Raji (cell line): ENCODE data around the gene NRIP1.

Source experiments
- POLR2A ChIP-seq: IDR thresholded peaks from 2 replicates; pipeline ENCODE4 v1.6.1; 2011; ENCODE audit warnings: low read depth, low read length, control low read depth; ENCODE audit not compliant: insufficient read depth

Gene NRIP1

DNA sequence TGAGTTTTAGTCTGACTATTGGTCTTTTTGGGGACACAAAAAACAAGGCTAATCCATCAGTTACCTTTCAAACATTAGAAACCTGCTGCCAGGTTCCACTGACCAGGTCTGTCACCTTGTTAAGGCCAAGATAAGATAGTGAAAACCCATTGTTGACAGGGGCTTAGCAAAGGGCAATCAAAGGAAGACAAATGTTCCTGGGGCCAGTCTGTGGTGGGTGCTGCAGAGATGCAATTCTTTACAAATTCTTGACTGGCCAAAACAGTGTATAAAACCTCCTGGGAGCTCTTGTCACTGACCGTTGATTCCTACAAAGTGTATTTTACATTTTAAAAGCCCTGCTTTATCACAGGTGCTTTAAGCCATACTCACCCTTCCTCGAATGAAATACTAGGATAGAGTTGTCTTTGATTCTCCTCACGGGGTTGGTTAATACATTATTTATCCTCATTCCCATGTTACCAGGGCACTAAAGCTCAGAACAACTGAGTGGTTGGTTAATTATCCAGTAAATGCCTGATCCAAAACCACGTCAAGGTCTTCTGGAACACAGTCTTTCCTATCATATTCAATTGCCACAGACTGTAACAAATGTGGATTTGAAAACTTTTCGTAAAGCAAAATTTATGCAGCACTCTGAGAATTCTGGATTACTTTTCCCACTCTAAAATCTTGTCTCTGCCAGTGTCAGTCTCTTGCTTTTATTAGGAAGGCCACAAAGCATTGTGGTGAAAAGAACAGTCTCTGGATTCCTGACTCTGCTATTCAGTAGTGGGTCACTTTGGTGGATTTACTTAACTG is 77.2 kb downstream of the NRIP1 start:
- no peak for TF ChIP-seq POLR2A

DNA sequence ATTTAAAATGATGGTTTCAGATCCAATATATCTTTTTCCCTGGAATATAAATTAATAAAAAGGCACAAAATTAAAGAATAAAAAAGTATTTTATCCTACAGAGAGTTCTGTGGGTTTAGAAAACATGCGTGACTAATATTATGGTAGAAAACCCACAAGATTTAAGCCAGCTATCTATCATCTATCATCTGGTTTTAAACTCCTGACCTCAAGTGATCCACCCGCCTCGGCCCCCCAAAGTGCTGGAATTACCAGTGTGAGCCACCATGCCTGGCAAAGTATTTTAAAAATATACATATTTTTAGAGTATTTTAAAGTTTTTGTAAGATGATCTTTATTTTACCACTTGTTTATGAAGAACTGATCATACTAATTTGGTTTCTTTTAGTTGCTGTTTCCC is 79.5 kb downstream of the NRIP1 start:
- TF ChIP-seq POLR2A, result no peak

GRCh38 chr21:14982336-14982735 is 82.5 kb downstream of the NRIP1 start:
- TF ChIP-seq POLR2A, result no peak

DNA sequence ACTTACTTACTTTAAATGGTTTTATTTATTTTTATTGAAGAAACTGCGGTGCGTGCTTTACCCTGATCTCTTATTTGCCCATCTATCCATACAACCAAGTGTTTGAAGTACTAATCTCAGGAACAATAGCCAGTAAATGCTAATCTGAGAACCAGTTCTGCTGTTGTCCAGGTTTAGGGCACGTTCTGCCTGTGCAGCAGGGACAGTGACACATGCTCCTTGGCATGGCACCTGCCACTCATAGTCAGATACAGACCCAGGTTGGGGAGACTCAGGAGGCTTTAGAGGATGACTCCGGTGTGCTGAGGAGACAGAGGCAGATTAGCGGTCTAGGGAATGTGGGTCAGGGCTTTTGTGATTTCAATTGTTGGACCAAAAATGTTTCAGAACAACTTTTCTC is 83.6 kb downstream of the NRIP1 start:
- no peak for TF ChIP-seq POLR2A

DNA sequence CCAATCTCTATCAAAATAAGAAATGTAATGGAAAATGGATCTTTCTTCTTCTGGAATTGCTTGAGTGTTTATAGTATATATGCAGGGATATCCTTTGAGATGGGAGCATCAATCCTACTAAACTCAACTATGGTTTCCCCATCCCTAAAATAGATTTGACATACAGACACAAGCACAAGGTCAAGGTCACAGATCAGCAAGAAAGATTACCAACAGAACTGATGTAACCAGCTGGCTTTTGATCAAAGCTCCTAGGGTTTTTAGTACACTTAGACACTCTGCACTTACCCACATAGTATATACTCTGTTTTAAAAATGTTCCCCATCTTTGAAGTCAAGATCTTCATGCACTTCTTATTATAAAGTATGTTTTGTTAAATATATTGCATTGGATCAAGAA is 85.5 kb downstream of the NRIP1 start:
- TF ChIP-seq POLR2A, result no peak

DNA sequence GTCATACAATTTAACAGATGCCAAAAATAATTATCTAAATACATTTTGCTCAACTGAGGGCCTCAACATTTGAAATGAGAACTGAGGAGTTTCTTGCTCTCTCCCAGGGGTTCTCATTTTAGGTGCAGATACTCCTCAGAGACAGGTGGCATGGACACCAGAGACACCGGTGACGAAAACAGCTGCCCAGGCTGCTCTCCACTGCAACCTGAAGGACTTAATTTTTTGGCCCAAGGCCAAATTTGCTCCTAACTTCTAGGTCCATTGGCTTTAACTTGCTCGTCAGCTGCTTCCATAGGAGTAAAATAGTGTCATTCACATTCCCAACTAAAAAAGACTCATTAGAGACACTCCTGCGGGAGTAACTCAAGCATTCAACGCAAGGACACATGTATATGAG is 87.0 kb downstream of the NRIP1 start:
- no peak for TF ChIP-seq POLR2A

DNA sequence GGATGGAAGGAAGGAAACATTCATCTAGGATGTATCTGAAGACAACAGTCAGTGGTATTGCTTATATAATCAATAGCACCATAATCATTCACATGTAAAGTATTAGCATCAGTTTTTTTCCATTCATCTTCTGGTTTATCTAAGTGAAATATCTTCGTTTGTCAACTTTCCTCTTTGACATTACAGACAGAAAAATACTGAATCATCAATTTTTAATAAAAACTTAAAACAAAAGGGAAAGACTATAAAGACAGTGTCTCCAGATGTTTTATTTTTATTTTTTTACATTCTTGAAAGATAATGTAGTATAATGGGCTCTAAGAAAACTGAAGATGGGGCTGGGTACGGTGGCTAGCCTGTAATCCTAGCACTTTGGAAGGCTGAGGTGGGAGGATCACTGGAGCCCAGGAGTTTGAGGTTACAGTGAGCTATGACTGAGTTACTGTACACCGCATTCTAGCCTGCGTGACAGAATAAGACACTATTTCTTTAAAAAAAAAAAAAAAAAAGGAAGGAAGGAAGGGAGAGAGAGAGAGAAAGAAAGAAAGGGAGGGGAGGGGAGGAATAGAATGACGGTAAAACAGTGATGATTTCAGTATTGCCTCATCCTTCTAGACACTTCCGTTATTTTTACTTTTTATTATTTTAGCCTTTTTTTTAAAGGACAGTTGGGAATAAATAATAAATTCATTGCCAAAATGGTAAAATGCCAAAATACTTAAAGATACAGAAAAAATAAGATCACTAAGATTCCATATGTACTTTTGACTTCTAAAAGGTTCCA is 89.5 kb downstream of the NRIP1 start:
- TF ChIP-seq POLR2A, result no peak

- no peak for TF ChIP-seq POLR2A
These were observed 92.1 kb downstream of the NRIP1 start for GRCh38 chr21:14972678-14973077.

GRCh38 chr21:14968821-14969220 is 96.0 kb downstream of the NRIP1 start:
- TF ChIP-seq POLR2A, result no peak

- no peak for TF ChIP-seq POLR2A
These were observed 96.8 kb downstream of the NRIP1 start for GRCh38 chr21:14968029-14968428.

DNA sequence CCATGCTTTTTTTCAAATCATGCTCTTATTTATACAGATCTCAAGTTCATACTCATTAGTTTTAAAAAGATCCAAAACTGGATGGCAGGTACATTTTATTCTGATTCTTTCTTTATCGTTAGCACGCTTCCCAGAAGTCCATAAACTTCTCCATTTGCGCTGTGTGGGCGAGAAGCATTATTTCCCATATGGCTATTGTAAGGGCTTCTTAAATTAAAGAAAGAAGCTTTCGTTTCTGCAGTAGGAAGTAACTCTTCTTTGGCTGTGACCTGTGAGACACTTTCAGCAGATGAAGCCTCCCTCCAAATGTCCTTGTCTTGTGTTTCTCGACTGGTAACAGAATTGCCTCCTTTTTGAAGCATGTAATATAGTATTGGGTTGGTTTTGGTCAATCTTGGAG is 100.2 kb downstream of the NRIP1 start:
- no peak for TF ChIP-seq POLR2A

- no peak for TF ChIP-seq POLR2A
These were observed 102.6 kb downstream of the NRIP1 start for GRCh38 chr21:14962217-14962616.

DNA sequence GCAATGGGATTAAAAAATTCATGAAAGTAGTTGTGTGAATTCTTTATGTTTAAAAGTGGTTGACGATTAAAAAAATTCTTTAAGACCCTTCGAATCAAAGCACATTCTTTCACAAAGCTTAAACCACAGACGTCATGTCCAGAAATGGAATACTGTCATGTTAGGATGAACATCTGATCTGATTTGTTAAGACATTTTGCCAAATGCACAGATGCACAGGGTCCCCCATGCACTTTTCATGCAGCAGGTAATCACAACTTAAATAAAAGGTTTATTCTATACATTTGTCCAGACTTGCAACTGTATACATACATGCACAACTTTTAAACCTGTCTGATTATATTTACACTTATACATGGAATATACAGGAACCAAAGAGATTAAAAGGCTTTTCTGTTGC is 103.3 kb downstream of the NRIP1 start:
- no peak for TF ChIP-seq POLR2A

GRCh38 chr21:14959343-14959742 is 105.5 kb downstream of the NRIP1 start:
- no peak for TF ChIP-seq POLR2A

GRCh38 chr21:14957836-14958235 is 107.0 kb downstream of the NRIP1 start:
- no peak for TF ChIP-seq POLR2A

GRCh38 chr21:14956807-14957206 is 108.0 kb downstream of the NRIP1 start:
- TF ChIP-seq POLR2A, result no peak
